ENCODE measurements around the gene RAD51B. TPM values are rescaled to one million over a fixed set of nuclear protein-coding genes. Genes with fewer than 3 reads are reported as not detected.

The RAD51B gene
- total RNA-seq, 1 experiment from 2014 or later: 16.7 TPM

DNA sequence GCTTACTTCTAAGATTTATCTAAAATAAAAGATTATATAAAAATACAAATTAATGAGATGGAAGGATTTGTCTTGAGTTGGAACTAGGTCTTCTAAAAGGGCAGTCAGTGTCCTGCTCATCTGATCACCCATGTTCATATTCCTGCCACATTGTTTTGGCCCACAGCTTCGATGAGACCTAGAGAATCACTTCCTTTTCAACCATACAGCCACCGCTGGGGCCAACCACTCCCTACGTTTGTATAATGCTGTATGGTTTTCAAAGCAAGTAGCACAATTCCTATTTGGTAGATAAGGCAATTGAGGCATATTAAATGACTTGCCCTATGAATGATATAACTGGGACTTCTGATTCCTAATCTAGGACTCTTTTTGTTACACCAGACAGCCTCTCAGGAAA lies 723.9 kb downstream of the RAD51B start:
- no peak overlapping the region for H4K5ac ChIP-seq (ENCODE audit: insufficient read length, low read depth, low read length)
- H3K4me2 ChIP-seq (ENCODE audit: insufficient read depth, insufficient read length, low read length): no peak overlapping the region
- Mint-ChIP-seq H3K27me3 (ENCODE audit: low read depth) (peaks cover 8% of the 10 kb centered on the region), H3K36me3 (ENCODE audit: insufficient read depth in 1 of 3, low read depth in 3 of 3) (peaks cover 0 to 4% (median 0%) of the 10 kb centered on the region in 3 experiments; a peak in 1 of 7 replicates), H3K9me3 (no peaks in the 10 kb centered on the region; a peak in 1 of 5 replicates), H3K4me1 (peaks cover 28 to 29% of the 10 kb centered on the region in 2 experiments), H3K4me3 (no peak overlapping the region), H3K27ac (no peak overlapping the region)
- H2BK5ac ChIP-seq (ENCODE audit: insufficient read length, low read length): no peak overlapping the region
- no peak overlapping the region for H2BK15ac ChIP-seq (ENCODE audit: low read depth, low read length)
- H3K56ac ChIP-seq (ENCODE audit: insufficient read length, low read depth, low read length): no peak overlapping the region
- H3K27ac ChIP-seq (ENCODE audit: insufficient read length, low read depth, low read length): no peak overlapping the region
- H3K23me2 ChIP-seq (ENCODE audit: insufficient read length, low read depth, low read length, poor library complexity, severe bottlenecking): no peaks in the 10 kb centered on the region
- no CpG with 5 or more reads among the region's 3 CpGs for WGBS (ENCODE audit: extremely low coverage, insufficient read length, low lambda C conversion rate)
- H3K23ac ChIP-seq (ENCODE audit: insufficient read length, low read depth, low read length): no peak overlapping the region
- H3K9ac ChIP-seq (ENCODE audit: extremely low read depth, insufficient read length, low read length): no peak overlapping the region
- H3K4me1 ChIP-seq (ENCODE audit: insufficient read depth, low read length): peaks cover 4% of the 10 kb centered on the region; the same call in 1 of the 2 replicates
- H3K79me1 ChIP-seq (ENCODE audit: insufficient read depth, low read depth, low read length, poor library complexity, severe bottlenecking): no peaks in the 10 kb centered on the region
- no peak for DNase-seq
- H3K27me3 ChIP-seq (ENCODE audit: insufficient read depth, low read length): no peaks in the 10 kb centered on the region
- H3K18ac ChIP-seq (ENCODE audit: insufficient read length, low read depth, low read length): no peak overlapping the region
- H2BK12ac ChIP-seq (ENCODE audit: insufficient read length, low read depth, low read length): no peak overlapping the region
- no peaks in the 10 kb centered on the region for H3K79me2 ChIP-seq (ENCODE audit: insufficient read depth, low read length)
- H3K4ac ChIP-seq (ENCODE audit: low read depth, low read length): no peak overlapping the region
- TF ChIP-seq, protein P1, sequence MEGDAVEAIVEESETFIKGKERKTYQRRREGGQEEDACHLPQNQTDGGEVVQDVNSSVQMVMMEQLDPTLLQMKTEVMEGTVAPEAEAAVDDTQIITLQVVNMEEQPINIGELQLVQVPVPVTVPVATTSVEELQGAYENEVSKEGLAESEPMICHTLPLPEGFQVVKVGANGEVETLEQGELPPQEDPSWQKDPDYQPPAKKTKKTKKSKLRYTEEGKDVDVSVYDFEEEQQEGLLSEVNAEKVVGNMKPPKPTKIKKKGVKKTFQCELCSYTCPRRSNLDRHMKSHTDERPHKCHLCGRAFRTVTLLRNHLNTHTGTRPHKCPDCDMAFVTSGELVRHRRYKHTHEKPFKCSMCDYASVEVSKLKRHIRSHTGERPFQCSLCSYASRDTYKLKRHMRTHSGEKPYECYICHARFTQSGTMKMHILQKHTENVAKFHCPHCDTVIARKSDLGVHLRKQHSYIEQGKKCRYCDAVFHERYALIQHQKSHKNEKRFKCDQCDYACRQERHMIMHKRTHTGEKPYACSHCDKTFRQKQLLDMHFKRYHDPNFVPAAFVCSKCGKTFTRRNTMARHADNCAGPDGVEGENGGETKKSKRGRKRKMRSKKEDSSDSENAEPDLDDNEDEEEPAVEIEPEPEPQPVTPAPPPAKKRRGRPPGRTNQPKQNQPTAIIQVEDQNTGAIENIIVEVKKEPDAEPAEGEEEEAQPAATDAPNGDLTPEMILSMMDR (conservative IDR thresholded peaks at IDR 0.05): no peak
- no peak overlapping the region for H4K8ac ChIP-seq (replicated peaks; ENCODE audit: insufficient read length, low read depth, low read length)
- H2AK5ac ChIP-seq (ENCODE audit: insufficient read length, low read length): no peak overlapping the region
- H3K14ac ChIP-seq (ENCODE audit: insufficient read depth, low read length): no peak overlapping the region
- no peak overlapping the region for H3T11ph ChIP-seq (ENCODE audit: low read length)
- no peak overlapping the region for H2BK20ac ChIP-seq (ENCODE audit: low read depth, low read length, poor library complexity, severe bottlenecking)
- H2AFZ ChIP-seq (ENCODE audit: low read length): no peak overlapping the region
- no peak overlapping the region for H4K91ac ChIP-seq (ENCODE audit: insufficient read length, low read depth, low read length)
- H3K9me3 ChIP-seq (ENCODE audit: control insufficient read depth, low read depth, low read length): no peaks in the 10 kb centered on the region
- H4K20me1 ChIP-seq (ENCODE audit: control insufficient read depth, insufficient read depth, insufficient read length): no peaks in the 10 kb centered on the region
- no peak overlapping the region for H2BK120ac ChIP-seq (ENCODE audit: low read depth, low read length, poor library complexity, severe bottlenecking)
